Stimulated activated CD8-positive, alpha-beta memory T cell treated with anti-CD3 and anti-CD28 coated beads, Interleukin-2, amount 100 ng/mL, for 1 hour (primary cell): ENCODE results near the gene EMC6.

ENCODE experiments used
- DNase-seq, 2 donors: peaks; one replicate each; pipeline ENCODE4 v3.0.0-alpha.2; 2020; ENCODE audit warnings: low read depth in 2 of 2

The EMC6 gene

DNA sequence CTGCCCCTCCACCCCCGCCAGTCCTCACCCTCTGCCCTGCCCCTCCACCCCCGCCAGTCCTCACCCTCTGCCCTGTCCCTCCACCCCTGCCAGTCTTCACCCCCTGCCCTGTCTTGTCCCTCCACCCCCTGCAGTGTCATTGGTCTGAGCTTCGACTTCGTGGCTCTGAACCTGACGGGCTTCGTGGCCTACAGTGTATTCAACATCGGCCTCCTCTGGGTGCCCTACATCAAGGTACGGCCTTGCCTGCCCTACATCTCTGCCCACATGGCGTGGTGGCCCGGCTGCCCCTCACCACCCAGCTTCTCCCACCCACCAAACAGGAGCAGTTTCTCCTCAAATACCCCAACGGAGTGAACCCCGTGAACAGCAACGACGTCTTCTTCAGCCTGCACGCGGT, 12.3 kb upstream of the EMC6 start:
- DNase-seq, result no peak

DNA sequence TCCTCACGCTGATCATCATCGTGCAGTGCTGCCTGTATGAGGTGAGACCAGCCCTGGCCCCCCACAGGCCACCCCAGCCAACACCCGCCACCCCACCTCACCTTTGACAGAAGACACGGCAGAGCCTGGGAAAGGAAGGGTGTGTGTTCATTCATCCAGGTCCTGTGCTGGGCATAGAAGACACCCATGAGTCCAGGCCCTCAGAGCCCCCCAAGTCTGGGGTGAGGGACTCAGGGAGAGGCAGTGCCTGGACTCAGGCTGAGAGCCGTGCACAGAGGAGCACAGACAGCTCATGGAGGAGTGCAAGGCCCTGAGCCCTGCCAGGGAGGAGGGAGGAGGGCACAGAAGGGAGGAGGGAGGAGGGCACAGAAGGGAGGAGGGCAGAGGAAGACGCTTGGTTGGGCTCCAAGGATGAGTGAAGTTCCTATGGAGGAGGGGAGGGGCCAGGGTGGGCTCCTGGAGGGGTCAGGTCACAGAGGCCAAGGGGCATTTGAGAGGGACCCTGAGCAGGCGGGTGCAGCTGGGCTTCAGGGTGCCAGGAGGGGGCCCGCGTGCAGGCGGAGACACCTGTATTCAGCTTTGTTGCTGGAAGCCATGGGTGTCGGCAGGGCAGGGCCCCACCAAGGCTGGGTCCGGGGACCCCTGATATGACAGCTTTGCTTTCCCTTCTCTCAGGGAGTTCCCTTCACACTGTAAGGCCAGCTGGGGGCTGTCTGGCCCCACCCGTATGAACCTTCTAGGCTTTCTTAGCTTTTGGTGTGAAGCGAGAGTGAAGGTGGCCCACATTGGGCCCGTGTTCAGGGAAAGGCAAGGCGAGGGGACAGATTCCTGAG, 11.6 kb upstream of the EMC6 start:
- DNase-seq, result no peak

DNA sequence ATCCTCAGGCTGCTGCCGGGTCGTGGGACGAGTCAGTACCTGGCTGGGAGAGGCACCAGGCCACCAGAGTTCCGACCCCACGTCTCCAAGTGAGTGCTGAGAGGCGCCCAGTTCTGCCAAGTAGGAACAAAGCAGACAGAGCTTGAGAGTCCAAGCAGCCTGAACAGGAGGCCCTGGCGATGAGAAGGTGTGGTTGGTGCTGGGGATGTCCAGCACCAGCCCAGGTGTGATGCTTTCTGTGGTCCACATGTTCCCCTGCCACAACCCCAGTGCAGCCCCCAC, 11.1 kb upstream of the EMC6 start:
- no peak for DNase-seq

DNA sequence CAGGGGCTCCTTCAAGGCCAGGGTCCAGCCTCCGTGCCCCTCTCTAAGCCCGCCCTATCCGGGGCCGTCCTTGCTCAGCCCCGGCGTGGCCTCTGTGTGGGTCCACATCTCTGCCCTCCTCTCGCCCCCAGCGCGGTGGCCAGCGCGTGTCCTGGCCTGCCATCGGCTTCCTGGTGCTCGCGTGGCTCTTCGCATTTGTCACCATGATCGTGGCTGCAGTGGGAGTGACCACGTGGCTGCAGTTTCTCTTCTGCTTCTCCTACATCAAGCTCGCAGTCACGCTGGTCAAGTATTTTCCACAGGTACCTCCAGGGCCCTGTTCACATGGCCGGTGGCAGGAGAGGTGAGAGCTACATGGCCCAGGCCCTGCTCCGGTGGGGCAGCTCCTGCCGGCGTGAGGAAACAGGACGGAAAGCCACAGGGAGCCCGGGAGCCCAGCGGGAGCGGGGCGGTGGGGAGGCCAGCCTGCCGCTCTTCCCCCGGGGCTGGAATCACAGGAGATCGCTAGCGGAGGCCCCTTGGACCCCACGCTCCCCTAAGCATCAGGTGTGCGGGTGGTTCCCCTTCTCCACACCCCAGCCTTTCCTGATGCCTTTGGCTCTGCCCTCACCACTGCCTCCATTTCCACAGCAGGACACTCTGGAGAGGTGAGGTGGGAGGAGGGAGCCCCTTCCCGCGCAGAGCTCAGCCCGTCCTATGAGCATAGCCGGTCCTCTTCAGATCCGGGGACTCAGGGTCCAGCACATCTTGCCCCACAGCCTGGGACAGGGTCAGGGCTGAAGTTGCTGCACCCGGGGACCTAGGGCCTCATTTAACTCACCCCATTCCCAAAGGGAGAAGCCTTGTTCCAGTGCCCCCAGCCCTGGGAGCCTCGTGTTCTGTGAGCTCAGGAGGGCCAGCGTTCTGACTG, 10.5 kb upstream of the EMC6 start:
- DNase-seq, result no peak

DNA sequence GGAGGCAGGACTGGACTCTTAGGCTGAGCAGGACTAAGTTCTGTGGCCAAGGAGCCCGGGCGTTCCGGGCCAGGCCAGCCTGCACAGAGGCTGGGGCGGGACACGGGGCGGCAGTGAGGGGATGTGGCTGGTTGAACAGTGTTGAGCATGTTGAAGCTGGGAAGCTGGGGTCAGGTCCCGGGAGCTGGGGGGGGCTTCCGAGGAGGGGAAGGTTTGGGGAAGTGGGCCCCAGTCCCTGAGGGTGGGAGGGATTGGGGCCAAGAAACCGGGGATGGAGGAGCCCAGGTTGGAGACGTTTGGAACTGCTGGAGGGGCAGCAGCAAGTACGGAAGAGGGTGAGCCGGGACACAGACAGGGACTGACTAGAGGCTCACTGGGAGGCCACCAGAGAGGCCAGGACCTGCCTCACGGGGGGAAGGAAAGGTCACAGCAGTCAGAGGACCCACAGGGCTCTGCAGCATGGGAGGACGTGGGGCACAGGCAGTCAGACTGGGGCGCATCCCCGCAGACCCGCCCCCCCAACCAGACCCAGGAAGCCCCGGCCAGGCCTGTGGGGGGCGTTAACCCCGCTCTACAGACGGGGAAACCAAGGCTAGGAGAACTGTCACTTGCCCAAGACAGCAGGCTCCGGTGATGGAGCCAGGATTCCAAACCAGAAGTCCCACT, 9.7 kb upstream of the EMC6 start:
- DNase-seq, result no peak

DNA sequence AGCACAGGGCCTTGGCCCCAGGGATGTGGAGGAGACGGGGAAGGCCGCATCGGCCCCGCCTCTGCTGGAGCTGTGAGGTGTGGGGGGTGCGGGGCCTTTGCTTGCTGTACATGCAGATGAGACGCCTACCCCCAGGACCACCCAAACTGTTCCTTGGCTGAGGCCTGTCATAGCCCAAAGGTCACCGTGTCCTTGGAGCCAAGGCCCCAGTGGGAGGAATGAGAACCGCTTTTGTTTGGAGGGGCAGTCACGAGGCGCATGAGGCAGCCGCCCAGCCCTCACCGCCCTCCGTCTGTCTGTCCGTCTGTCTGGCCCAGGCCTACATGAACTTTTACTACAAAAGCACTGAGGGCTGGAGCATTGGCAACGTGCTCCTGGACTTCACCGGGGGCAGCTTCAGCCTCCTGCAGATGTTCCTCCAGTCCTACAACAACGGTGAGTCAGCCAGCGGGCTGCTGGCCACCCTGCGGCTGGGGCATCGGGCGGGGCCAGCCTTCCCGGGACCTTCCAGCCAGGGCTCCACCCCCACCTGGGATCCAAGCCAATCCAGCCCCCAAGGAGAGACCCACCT, 9.0 kb upstream of the EMC6 start:
- no peak for DNase-seq

DNA sequence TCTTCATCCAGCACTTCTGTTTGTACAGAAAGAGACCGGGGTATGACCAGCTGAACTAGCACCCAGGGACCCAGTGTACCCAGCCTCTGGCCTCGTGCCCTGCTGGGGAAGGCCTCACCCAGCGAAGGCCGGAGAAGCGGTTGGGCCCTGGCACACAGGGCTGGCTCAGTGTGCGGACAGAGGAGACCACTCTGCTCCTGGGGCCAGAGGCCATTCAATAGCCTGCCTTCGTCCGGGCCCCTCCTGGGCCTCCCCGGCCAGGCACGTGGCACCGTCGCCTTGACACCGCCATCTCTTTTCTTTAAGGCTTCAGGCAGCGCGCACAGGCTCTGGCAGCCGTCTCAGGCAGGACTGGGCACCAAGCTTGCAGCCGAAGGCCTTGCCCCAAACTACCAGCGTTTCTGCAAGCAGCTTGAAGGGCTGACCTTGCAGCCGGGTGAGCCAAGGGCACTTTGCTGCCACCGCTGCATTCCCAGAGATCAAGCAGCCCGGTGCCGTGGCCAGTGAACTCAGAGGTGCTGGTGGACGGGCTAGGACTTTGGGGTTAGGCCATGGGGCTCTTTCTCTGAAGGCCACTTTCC, 8.2 kb upstream of the EMC6 start:
- DNase-seq, result no peak

DNA sequence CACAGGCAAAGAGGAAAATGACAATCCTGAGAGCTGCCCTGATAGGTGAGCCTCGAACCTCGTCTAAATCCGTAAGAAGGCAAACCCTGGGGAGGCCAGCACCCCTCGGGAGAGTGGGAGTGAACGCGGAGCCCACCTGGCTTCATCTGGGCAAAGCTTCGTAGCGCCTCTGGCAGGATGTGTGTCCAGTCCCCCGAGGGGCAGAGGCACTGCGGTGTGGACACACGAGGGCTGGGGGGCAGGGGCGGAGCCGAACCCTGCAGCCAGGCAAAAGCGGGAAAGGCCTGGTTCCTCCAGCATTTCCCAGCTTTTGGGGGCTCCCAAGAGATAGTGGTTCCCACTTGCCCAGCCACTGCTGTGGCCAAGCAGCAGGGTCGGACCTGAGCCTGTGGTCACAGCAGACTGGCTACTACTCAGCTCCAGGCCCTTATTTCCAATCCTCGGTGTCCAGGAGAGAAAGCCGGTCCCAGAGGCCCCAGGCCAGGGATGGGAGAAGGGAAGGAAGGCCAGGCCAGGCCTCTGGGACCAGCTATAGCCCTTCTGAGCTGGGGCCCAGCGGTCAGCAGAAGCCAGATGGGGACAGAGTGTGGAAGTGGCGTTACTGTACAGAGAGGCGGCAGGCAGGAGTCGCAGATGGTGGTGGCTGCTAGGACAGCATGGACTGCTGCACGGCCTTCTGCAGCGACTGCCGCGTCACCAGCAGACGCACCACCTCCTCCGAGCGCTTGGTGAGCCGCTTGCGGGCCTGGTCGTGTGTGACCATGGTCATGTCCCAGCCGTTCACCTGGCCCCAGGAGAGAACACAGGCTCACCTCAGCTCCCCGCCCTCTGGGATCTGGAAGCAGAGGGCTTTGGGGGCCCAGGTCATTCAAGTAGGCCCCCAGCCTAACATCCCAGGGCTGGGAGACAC, 5.3 kb upstream of the EMC6 start:
- DNase-seq, result no peak

DNA sequence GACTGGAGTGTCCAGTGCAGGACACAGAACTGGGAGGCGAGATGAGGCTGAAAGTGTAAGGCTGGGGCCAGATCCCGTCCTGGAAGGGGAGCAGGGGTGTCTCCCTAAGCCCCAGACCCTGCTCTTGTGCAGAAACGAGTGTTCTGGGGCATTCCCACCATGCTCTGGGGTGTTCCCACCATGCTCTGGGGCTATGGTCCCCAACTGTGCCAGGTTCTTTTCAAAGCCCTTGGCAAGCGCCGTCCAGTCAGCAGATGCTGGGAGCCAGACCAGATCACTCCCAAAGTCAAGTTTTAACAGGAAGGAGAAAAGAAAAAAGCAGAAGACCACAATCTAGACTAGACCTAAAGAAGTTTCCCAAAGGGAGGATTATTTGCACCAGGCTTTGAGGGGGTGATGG, 2.8 kb upstream of the EMC6 start:
- no peak for DNase-seq

DNA sequence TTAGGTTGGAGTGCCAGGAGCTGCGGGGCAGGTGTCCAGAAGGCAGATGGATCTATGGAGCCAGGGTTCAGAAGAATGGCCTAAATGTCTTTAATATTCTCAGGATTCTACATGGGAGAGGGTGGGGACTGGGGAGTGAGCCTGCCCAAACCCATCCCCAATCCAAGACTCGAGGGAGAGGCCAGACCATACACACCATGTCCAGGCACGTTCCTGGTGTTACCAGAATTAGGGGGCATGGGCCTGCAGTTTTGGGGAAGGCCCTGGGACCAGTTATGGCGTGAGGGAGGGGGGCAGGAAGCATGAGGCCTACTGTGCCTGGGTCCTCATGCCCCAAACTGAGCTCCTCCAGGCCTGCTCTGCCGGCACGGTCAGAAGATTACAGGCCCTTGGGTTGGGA, 2.1 kb upstream of the EMC6 start:
- no peak for DNase-seq

DNA sequence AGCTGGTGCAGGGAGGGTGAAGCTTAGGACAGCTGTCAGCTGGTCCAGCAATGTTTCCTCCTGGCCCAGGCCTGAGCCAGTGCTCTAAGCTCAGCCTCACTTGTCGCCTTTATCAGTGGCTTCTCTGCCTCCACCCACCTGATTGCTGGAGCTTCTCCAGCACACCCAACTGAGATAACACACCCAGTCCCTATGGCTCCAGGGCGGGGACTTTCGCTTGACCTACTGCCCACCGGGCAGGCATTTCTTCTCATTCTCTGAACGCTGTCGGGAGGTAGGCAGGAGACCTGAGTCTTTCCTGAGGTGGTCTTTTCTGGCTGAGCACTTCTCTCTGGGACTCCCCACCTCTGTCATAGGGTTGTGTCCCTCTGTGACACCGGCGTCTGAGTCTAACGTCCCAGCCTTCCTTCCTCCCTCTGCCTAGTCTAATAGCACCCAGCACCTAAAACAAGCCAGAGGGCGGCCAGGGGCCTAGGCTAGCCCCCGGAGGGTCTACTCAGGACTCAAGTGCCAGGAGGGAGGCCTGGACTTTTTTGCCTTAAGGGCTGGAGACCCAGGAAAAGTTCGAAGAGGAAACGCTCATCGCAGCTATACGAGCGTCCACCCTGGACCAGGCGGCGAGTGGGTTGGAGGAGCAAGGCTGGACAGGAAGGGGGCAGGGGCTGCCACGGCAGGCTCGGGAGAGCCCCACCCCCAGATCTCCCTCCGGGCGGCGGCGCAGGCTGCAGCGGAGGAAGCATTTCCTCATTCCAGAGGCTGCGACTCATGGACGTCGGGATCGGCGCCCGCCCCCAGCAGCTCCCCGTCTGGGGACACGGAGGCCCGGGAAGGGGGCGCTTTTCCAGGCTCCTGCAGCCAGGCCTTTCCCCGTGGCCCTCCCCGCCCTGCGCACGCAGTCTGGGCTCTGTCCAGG, 990 bp upstream of the EMC6 start:
- DNase-seq, result no peak

DNA sequence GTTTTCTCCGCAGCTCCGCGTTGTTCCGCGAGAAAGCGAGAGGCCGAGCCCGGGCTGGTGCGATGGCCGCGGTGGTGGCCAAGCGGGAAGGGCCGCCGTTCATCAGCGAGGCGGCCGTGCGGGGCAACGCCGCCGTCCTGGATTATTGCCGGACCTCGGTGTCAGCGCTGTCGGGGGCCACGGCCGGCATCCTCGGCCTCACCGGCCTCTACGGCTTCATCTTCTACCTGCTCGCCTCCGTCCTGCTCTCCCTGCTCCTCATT, 404 bp downstream of the EMC6 start:
- DNase-seq, result no peak

DNA sequence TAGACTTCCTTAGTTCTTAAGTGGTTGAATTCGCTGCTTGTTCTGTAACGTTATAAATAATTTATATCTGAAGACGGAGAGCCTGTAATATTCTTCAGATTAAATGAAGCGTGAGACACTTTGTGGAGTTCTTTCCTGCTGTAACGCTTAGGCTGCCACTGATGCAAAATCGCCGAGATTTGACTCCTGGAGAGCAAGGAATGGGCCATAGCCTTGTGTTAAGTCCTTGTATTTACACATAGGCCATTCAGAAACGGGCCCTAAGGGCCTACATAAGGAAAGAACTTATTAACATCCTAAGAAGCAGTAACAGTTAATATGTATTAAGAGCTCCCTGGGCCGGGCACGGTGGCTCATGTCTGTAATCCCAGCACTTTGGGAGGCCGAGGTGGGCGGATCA, 936 bp downstream of the EMC6 start:
- no peak for DNase-seq

DNA sequence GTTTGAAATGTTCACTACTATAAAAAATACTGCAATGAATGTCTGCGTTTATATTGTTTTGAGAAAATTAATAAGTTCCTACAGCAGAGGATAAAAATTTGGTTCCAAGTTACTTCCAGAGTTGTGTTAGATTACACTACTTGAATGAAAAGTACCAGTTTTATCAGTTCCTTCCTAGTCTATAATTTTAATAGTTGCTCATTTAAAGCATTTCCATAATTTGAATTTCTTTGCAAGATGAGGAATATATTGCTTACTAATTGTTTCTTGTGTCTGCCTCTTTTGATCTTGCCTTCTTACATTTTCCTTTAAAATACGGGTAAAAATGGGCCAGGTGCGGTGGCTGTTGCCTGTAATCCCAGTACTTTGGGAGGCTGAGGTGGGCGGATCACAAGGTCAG, 4.0 kb downstream of the EMC6 start:
- no peak for DNase-seq

DNA sequence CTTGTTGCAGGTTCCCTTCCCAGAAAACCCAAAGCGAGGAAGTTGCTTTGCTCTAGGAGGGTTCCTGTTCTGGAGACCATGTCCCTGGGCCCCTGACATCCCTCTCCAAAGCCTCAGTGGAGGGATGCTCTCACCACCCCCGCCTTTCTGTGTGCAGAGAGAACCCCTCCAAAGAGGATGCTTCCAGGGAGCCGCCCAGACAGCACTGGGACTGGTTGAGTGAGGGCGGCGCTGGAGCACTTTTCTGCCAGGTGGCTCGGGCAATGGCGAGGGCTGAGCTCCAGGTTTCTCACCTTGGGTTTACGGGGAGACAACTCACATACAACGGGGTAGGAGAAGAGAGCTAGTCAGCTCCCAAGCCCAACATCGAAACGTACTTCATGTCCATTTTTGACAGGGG, 7.3 kb downstream of the EMC6 start:
- no peak for DNase-seq

DNA sequence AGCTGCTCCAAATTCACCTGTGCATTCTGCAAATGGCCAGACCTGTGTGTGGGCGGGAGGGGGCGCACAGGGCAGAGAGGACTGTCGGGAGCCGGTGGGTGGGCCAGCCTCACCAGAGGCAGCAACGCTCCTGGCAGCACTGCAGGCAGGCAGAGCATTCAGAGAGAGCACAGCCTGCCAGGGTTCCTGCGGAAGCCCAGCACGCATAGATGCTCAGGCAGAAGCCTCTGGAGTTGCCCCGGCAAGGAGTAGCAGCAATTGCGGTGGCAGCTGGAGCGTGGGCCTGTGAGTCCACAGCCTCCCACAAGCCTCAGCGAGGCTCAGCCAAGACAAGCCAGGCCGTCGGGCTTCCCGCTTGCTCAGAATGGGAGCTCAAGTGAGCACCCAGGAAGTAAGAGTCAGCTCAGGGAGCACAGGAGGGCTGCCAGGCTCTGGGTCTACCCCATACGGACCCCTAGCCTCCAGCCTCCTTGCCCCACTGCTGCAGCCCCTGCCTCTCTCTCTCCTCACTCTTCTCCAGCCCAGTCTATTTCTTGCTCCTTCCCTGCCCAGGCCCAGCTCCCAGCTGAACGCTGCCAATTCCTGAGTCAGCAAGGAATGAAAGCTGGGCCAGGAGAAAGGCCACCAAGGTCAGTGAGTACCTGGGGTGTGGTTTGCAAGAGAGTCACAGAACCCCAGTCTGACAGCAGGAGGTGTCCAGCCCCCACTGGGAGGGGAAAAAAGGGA, 9.6 kb downstream of the EMC6 start:
- no peak for DNase-seq

DNA sequence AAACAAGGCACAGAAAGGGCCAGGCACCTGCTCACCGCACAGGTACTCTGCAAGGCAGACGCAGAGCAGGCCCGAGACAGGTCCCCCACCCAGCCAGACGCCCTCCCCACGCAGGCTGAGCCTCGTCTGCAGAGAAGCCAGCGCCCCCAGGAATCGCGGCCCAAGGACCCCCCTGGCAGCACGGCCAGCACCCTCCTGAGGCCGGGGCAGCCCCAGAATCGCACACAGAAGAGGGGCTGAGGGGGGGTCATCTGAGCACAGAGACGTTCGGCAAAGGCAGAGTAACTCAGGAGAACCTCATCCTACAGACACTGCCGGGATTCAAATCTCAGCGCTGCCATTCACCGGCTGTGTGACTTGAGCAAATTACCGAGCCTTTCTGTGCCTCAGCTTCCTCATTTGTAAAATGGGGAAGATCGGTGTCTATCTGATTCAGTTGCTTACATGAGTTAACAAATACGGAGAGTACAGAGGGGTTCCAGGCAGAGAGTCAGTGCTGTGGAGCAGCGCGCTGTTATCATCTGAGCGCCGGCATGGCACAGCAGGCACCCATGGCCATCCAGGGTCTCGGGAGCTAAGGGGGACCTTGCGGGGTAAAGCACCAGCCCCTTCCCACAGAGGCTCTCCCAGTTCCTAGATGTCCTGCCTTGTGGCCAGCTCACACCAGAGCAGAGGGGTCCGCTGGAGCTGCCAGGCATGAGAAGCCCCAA, 10.4 kb downstream of the EMC6 start:
- no peak for DNase-seq

DNA sequence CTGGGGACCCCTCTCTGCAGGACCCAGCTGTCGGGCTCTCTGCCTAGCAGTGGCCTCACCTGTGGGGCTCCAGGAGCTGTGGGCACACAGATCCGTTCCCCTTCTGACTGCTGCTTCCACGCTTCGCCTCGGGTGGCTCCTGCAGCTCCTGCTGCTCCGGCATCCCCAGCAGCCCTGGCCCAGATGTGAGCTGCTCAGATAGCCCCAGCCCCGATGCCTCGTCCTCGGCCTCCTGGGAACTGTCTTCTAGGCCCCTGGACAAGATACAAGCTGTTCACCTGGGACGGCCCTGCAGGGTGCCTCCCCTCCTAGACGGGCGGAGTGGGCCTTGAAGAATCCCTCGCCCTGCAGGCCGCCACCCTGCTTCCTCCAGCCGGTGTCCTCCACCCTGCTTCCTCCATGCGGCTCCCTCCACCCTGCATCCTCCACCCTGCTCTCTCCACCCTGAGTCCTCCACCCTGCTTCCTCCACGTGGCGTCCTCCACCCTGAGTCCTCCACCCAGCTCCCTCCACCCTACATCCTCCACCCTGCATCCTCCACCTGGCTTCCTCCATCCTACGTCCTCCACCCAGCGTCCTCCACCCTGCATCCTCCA, 11.0 kb downstream of the EMC6 start:
- no peak for DNase-seq

DNA sequence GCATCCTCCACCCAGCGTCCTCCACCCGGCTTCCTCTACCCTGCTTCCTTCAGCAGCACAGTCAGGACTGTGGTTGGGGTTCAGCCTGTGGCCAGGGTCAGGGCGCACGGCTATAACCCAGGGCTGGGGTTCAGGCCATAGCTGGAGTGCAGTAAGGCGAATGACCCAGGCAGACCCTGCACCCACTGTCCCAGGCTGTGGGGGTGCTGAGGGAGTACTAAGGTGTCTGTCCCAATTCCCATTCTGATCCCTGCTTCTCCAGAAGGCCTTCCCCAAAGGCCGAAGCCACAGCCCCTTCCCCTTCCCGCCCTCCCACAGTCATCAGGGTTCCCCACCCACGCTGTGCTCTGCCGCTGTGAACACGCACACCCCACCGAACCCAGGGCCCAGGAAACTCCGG, 12.4 kb downstream of the EMC6 start:
- no peak for DNase-seq
